ENCODE data around the gene BCORL1. TPM values are rescaled to one million over a fixed set of nuclear protein-coding genes. Genes with fewer than 3 reads are reported as not detected.

Gene BCORL1
- total RNA-seq, 1 experiment from 2014 or later, result 5.3 TPM

DNA sequence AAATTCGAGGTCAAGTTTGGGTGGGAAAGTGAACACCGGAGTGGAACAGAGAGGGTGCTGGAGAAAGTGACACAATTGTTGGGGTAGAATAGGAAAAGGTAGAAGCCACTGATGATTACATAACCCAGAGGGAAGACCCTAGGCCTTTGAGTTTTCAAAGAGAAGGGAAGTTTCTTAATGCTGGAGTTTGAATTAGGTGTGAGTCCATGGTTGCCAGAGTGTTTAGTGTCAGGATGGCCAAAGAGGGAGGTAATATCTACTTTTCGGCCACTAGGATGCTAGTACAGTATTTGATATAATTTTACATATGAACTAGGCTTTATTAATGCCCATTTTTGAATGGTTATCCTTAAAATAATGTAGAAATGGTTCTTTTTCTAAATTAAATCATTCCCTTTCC, 5.4 kb downstream of the BCORL1 start:
- DNase-seq, result no peak
- H3K36me3 ChIP-seq (ENCODE audit: insufficient read depth, low read length), result no peaks in the 10 kb centered on the region
- H3K9me3 ChIP-seq (ENCODE audit: low read length), result no peaks in the 10 kb centered on the region
- H3K9me2 ChIP-seq (replicated peaks; ENCODE audit: insufficient read depth, low read length), result no peaks in the 10 kb centered on the region
- no peak overlapping the region for H3K9ac ChIP-seq (ENCODE audit: low read length)
- no peaks in the 10 kb centered on the region for H3K79me2 ChIP-seq (ENCODE audit: low read length)
- no peak overlapping the region for H2AFZ ChIP-seq (ENCODE audit: low read length)
- H3K4me2 ChIP-seq (ENCODE audit: low read depth, low read length, poor library complexity, severe bottlenecking), result no peak overlapping the region
- no peaks in the 10 kb centered on the region for H3K27me3 ChIP-seq (ENCODE audit: low read length)
- H3K4me1 ChIP-seq (ENCODE audit: low read length), result 0 out of 2 replicates have a peak, but pooled peaks cover 4% of the 10 kb centered on the region
- H3K4me3 ChIP-seq (ENCODE audit: low read length), result no peak overlapping the region
- H3K27ac ChIP-seq (ENCODE audit: low read length), result no peak overlapping the region
- peaks cover 5% of the 10 kb centered on the region; the same call in 1 of the 2 replicates for H4K20me1 ChIP-seq (ENCODE audit: insufficient read depth, low read depth, low read length)

- Histone ChIP-seq H3K27me3 (ENCODE audit: low read length) (no peaks in the 10 kb centered on the region), H3K4me1 (ENCODE audit: low read length) (no peaks in the 10 kb centered on the region), H4K20me1 (ENCODE audit: insufficient read depth, low read depth, low read length) (no peaks in the 10 kb centered on the region; the same call in 1 of the 2 replicates), H3K4me3 (ENCODE audit: low read length) (no peak overlapping the region), H3K9me3 (ENCODE audit: low read length) (no peaks in the 10 kb centered on the region), H3K27ac (ENCODE audit: low read length) (no peak overlapping the region), H3K36me3 (ENCODE audit: insufficient read depth, low read length) (no peaks in the 10 kb centered on the region), H3K4me2 (ENCODE audit: low read depth, low read length, poor library complexity, severe bottlenecking) (no peak overlapping the region), H3K9ac (ENCODE audit: low read length) (no peak overlapping the region), H3K9me2 (replicated peaks; ENCODE audit: insufficient read depth, low read length) (no peaks in the 10 kb centered on the region), H3K79me2 (ENCODE audit: low read length) (no peaks in the 10 kb centered on the region), H2AFZ (ENCODE audit: low read length) (no peak overlapping the region)
- DNase-seq, result no peak
Observed at GRCh38 chrX:129992181-129992580, 9.7 kb downstream of the BCORL1 start.

DNA sequence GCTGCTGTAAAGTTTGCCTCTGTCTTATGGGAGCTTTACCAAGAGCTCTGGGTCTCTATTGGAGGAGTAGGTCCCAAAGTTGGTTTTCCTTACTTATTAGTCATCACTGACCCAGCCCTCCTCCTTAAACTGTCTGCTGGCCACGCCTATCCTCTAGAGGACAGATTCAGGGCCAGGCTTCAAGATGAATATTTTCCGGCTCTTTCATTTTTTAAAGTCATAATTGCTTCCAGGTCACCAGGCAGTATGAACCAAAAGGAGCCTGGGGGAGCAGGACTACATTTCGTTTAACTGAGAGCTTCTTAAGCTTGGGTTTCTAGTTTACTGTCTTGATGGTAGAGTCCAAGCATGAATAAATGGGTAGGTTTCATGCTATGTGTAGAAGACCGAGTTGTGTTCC, 13.7 kb downstream of the BCORL1 start:
- no peak overlapping the region for H3K4me3 ChIP-seq (ENCODE audit: low read length)
- no peaks in the 10 kb centered on the region for H4K20me1 ChIP-seq (ENCODE audit: insufficient read depth, low read depth, low read length)
- no peaks in the 10 kb centered on the region for H3K4me1 ChIP-seq (ENCODE audit: low read length)
- H3K27ac ChIP-seq (ENCODE audit: low read length), result no peak overlapping the region
- no peaks in the 10 kb centered on the region for H3K36me3 ChIP-seq (ENCODE audit: insufficient read depth, low read length)
- H3K9me2 ChIP-seq (replicated peaks; ENCODE audit: insufficient read depth, low read length), result no peaks in the 10 kb centered on the region
- H3K9me3 ChIP-seq (ENCODE audit: low read length), result no peaks in the 10 kb centered on the region
- H3K79me2 ChIP-seq (ENCODE audit: low read length), result no peaks in the 10 kb centered on the region
- DNase-seq, result no peak
- H3K27me3 ChIP-seq (ENCODE audit: low read length), result no peaks in the 10 kb centered on the region
- H3K9ac ChIP-seq (ENCODE audit: low read length), result no peak overlapping the region
- H3K4me2 ChIP-seq (ENCODE audit: low read depth, low read length, poor library complexity, severe bottlenecking), result no peak overlapping the region
- no peak overlapping the region for H2AFZ ChIP-seq (ENCODE audit: low read length)

DNA sequence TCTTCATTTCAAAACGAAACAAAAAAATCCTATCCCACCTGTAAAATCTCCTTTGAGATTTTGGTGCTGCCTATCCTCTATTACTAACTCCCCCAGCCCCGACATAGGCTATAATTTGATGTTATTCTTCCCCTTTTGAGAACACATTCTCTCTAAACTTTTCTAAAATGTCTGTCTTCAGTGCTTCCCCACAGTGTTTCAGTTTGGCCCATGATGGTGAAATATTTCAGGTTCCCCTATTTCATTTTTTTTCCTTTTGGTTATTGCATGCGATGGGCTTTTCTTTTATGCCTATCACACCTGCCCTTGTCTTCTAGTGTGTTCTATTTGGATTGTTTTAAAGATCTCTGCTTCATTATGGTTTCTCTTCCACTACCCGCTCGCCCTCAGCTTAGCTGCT, 14.7 kb downstream of the BCORL1 start:
- Histone ChIP-seq H3K4me2 (ENCODE audit: low read depth, low read length, poor library complexity, severe bottlenecking) (no peak overlapping the region), H3K9me3 (ENCODE audit: low read length) (no peaks in the 10 kb centered on the region), H3K9me2 (replicated peaks; ENCODE audit: insufficient read depth, low read length) (no peaks in the 10 kb centered on the region), H3K27me3 (ENCODE audit: low read length) (no peaks in the 10 kb centered on the region), H2AFZ (ENCODE audit: low read length) (no peak overlapping the region), H3K79me2 (ENCODE audit: low read length) (no peaks in the 10 kb centered on the region), H3K27ac (ENCODE audit: low read length) (no peak overlapping the region), H3K9ac (ENCODE audit: low read length) (no peak overlapping the region), H3K4me3 (ENCODE audit: low read length) (no peak overlapping the region), H3K4me1 (ENCODE audit: low read length) (no peaks in the 10 kb centered on the region), H3K36me3 (ENCODE audit: insufficient read depth, low read length) (no peaks in the 10 kb centered on the region), H4K20me1 (ENCODE audit: insufficient read depth, low read depth, low read length) (no peaks in the 10 kb centered on the region)
- DNase-seq, result no peak

DNA sequence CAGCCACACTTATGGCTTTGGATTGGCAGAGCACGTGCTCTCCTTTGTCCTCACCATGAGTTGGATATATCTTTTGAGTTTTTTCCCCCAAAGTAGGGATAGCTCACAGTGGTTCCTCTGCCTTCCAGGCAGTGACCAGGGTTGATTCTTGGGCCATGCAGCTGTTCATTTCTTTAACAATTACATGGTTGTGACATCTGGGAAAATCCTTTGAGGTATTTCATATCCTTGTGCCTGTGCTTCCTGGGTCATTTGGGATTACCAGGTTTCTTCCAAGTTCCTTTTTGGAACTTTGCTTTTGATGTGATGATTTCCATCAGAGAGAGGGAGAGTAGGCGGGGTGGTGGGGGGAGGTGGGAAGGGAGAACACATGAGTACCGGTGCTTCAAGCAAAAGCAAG, 15.6 kb downstream of the BCORL1 start:
- Histone ChIP-seq H3K4me1 (ENCODE audit: low read length) (no peaks in the 10 kb centered on the region), H4K20me1 (ENCODE audit: insufficient read depth, low read depth, low read length) (no peaks in the 10 kb centered on the region), H3K4me2 (ENCODE audit: low read depth, low read length, poor library complexity, severe bottlenecking) (no peak overlapping the region), H3K79me2 (ENCODE audit: low read length) (no peaks in the 10 kb centered on the region), H3K36me3 (ENCODE audit: insufficient read depth, low read length) (no peaks in the 10 kb centered on the region), H3K27me3 (ENCODE audit: low read length) (no peaks in the 10 kb centered on the region), H3K9me3 (ENCODE audit: low read length) (no peaks in the 10 kb centered on the region), H3K9me2 (replicated peaks; ENCODE audit: insufficient read depth, low read length) (no peaks in the 10 kb centered on the region), H2AFZ (ENCODE audit: low read length) (no peak overlapping the region), H3K27ac (ENCODE audit: low read length) (no peak overlapping the region), H3K4me3 (ENCODE audit: low read length) (no peak overlapping the region), H3K9ac (ENCODE audit: low read length) (no peak overlapping the region)
- no peak for DNase-seq

GRCh38 chrX:130001893-130002292, 19.5 kb downstream of the BCORL1 start:
- Histone ChIP-seq H3K36me3 (ENCODE audit: insufficient read depth, low read length) (no peaks in the 10 kb centered on the region), H3K4me3 (ENCODE audit: low read length) (no peak overlapping the region), H3K9me2 (replicated peaks; ENCODE audit: insufficient read depth, low read length) (no peaks in the 10 kb centered on the region), H3K27me3 (ENCODE audit: low read length) (no peaks in the 10 kb centered on the region), H3K79me2 (ENCODE audit: low read length) (no peaks in the 10 kb centered on the region), H3K27ac (ENCODE audit: low read length) (no peak overlapping the region), H3K9me3 (ENCODE audit: low read length) (no peaks in the 10 kb centered on the region), H2AFZ (ENCODE audit: low read length) (no peak overlapping the region), H3K4me1 (ENCODE audit: low read length) (no peaks in the 10 kb centered on the region), H4K20me1 (ENCODE audit: insufficient read depth, low read depth, low read length) (no peaks in the 10 kb centered on the region), H3K9ac (ENCODE audit: low read length) (no peak overlapping the region), H3K4me2 (ENCODE audit: low read depth, low read length, poor library complexity, severe bottlenecking) (no peak overlapping the region)
- no peak for DNase-seq

DNA sequence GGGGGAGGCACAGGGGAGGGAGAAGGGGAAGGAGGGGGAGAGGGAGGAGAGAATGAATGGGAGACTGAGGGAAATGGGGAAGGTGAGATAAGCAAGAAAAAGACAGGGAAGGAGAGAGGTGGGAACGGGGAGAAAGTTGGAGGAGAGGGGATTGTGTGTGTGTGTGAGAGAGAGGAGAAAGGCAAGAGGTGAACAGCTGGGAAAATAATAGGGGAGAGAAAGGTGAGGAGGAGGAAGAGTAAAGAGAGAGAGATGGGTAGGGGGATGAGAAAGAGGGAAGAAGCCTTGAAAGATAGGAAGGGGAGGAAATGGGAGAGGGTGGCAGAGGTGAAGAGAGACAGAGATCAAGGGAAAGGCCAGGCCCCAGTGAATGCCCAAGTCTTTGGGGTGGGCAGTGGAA, 20.1 kb downstream of the BCORL1 start:
- Histone ChIP-seq H4K20me1 (ENCODE audit: insufficient read depth, low read depth, low read length) (no peaks in the 10 kb centered on the region), H3K9me3 (ENCODE audit: low read length) (no peaks in the 10 kb centered on the region), H3K4me1 (ENCODE audit: low read length) (no peaks in the 10 kb centered on the region)

GRCh38 chrX:130005089-130005807, 22.8 kb downstream of the BCORL1 start:
- H3K4me2 ChIP-seq (ENCODE audit: low read depth, low read length, poor library complexity, severe bottlenecking), result no peak overlapping the region
- H3K4me3 ChIP-seq (ENCODE audit: low read length), result no peak overlapping the region
- no peak overlapping the region for H3K9ac ChIP-seq (ENCODE audit: low read length)
- H4K20me1 ChIP-seq (ENCODE audit: insufficient read depth, low read depth, low read length), result no peaks in the 10 kb centered on the region
- no peaks in the 10 kb centered on the region for H3K9me2 ChIP-seq (replicated peaks; ENCODE audit: insufficient read depth, low read length)
- H3K79me2 ChIP-seq (ENCODE audit: low read length), result no peaks in the 10 kb centered on the region
- no peaks in the 10 kb centered on the region for H3K4me1 ChIP-seq (ENCODE audit: low read length)
- H3K27ac ChIP-seq (ENCODE audit: low read length), result no peak overlapping the region
- H3K27me3 ChIP-seq (ENCODE audit: low read length), result no peaks in the 10 kb centered on the region
- H3K36me3 ChIP-seq (ENCODE audit: insufficient read depth, low read length), result no peaks in the 10 kb centered on the region
- no peaks in the 10 kb centered on the region for H3K9me3 ChIP-seq (ENCODE audit: low read length)
- no peak overlapping the region for H2AFZ ChIP-seq (ENCODE audit: low read length)
- no peak for DNase-seq

More for the DNA sequence above, 20.1 kb downstream of the BCORL1 start:
- H3K36me3 ChIP-seq (ENCODE audit: insufficient read depth, low read length), result no peaks in the 10 kb centered on the region
- no peak overlapping the region for H3K4me2 ChIP-seq (ENCODE audit: low read depth, low read length, poor library complexity, severe bottlenecking)
- H2AFZ ChIP-seq (ENCODE audit: low read length), result no peak overlapping the region
- no peaks in the 10 kb centered on the region for H3K9me2 ChIP-seq (replicated peaks; ENCODE audit: insufficient read depth, low read length)
- no peaks in the 10 kb centered on the region for H3K79me2 ChIP-seq (ENCODE audit: low read length)
- no peak overlapping the region for H3K4me3 ChIP-seq (ENCODE audit: low read length)
- no peak overlapping the region for H3K27ac ChIP-seq (ENCODE audit: low read length)
- DNase-seq, result no peak
- H3K27me3 ChIP-seq (ENCODE audit: low read length), result no peaks in the 10 kb centered on the region
- no peak overlapping the region for H3K9ac ChIP-seq (ENCODE audit: low read length)
